GM18505 (cell line): ENCODE results near the gene JADE3.

Source experiments
- ATAC-seq: cut with Tn5 transposase; IDR thresholded peaks from one replicate; pipeline ENCODE4 v1.9.1; 2021; ENCODE audit not compliant: unreplicated experiment
- POLR2A ChIP-seq: IDR thresholded peaks from 4 replicates; pipeline ENCODE4 v1.6.1; 2011; ENCODE audit warnings: borderline replicate concordance; ENCODE audit not compliant: insufficient read depth, insufficient read length; ENCODE audit errors: extremely low read depth

JADE3 gene

GRCh38 chrX:46994096-46994495, 81.9 kb downstream of the JADE3 start:
- TF ChIP-seq POLR2A = no peak
- no peak for ATAC-seq

- ATAC-seq = no peak
- no peak for TF ChIP-seq POLR2A
Measured at GRCh38 chrX:47012131-47012530, 99.9 kb downstream of the JADE3 start.

- no peak for TF ChIP-seq POLR2A
- no peak for ATAC-seq
Measured at GRCh38 chrX:47026198-47026597, 114.0 kb downstream of the JADE3 start.

- no peak for ATAC-seq
- TF ChIP-seq POLR2A = no peak
Measured at GRCh38 chrX:47030339-47030738, 118.1 kb downstream of the JADE3 start.

- no peak for ATAC-seq
- TF ChIP-seq POLR2A = no peak
Measured at GRCh38 chrX:47047989-47048388, 135.8 kb downstream of the JADE3 start.

GRCh38 chrX:47059142-47059874, 147.1 kb downstream of the JADE3 start:
- ATAC-seq = no peak
- no peak for TF ChIP-seq POLR2A

- no peak for ATAC-seq
- TF ChIP-seq POLR2A = no peak
Measured at GRCh38 chrX:47060708-47061107, 148.5 kb downstream of the JADE3 start.

- no peak for ATAC-seq
- TF ChIP-seq POLR2A = no peak
Measured at GRCh38 chrX:47061238-47061919, 149.2 kb downstream of the JADE3 start.

- no peak for ATAC-seq
- TF ChIP-seq POLR2A = no peak
Measured at GRCh38 chrX:47063179-47063578, 151.0 kb downstream of the JADE3 start.

GRCh38 chrX:47068214-47068613, 156.0 kb downstream of the JADE3 start:
- ATAC-seq = no peak

GRCh38 chrX:47068720-47069119, 156.5 kb downstream of the JADE3 start:
- ATAC-seq = no peak
- no peak for TF ChIP-seq POLR2A

More at GRCh38 chrX:47068214-47068613, 156.0 kb downstream of the JADE3 start:
- no peak for TF ChIP-seq POLR2A

GRCh38 chrX:47078129-47079043, 166.2 kb downstream of the JADE3 start, which contains the start of gene RGN:
Gene RGN, plus strand, starts transcription at chrX:47078443. Its CDS starts 2,702 bp downstream, at chrX:47081145.
- ATAC-seq = no peak
- no peak for TF ChIP-seq POLR2A
